K562 (cell line): ENCODE results near the gene KLK3. TPM values are rescaled to one million over a fixed set of nuclear protein-coding genes. Genes with fewer than 3 reads are reported as not detected.

ENCODE experiments used
- ATF3 ChIP-seq, 2 experiments: fragments of 450-650 bp in 1 of 2; sonication (generic) in 1 of 2; formaldehyde crosslinking in 1 of 2; IDR thresholded peaks in 1 of 2; conservative IDR thresholded peaks in 1 of 2; 2 replicates each; pipeline versions ENCODE4 v1.6.1 to v1.8.1; 2016 to 2023; ENCODE audit warnings: mild to moderate bottlenecking in 2 of 2, moderate library complexity in 2 of 2, inconsistent platforms in 1 of 2, missing genetic modification reagents in 1 of 2
- CBX3 ChIP-seq, 2 experiments: IDR thresholded peaks; 1 replicate in 1 of 2; 2 replicates in 1 of 2; pipeline ENCODE4 v1.6.1; 2012; ENCODE audit warnings: inconsistent platforms in 2 of 2, low read length in 2 of 2, borderline replicate concordance in 1 of 2, control low read depth in 1 of 2
- CCNT2 ChIP-seq: IDR thresholded peaks from 2 replicates; pipeline ENCODE4 v1.6.1; 2011; ENCODE audit warnings: borderline replicate concordance, low read depth, mild to moderate bottlenecking, moderate library complexity, mixed read lengths, low read length; ENCODE audit not compliant: insufficient read length; ENCODE audit errors: extremely low read depth
- EP400 ChIP-seq: fragments of 450-650 bp; IDR thresholded peaks from 2 replicates; pipeline ENCODE4 v1.6.1; 2017; ENCODE audit warnings: antibody characterized with exemption, mild to moderate bottlenecking, moderate library complexity
- GATAD2B ChIP-seq: fragments of 450-650 bp; IDR thresholded peaks from 2 replicates; pipeline ENCODE4 v1.6.1; 2017; ENCODE audit warnings: mild to moderate bottlenecking, borderline replicate concordance
- HBP1 ChIP-seq: fragments of 450-650 bp; formaldehyde crosslinking; IDR thresholded peaks from 2 replicates; pipeline ENCODE4 v1.4.0; 2022; ENCODE audit warnings: missing genetic modification characterization
- HMG20A ChIP-seq: fragments of 450-650 bp; formaldehyde crosslinking; conservative IDR thresholded peaks from 2 replicates; pipeline ENCODE4 v1.4.0; 2020; ENCODE audit warnings: mild to moderate bottlenecking, mixed read lengths
- MYC ChIP-seq, 2 experiments: fragments of 250-450 bp in 1 of 2; sonication (Bioruptor Pico) in 1 of 2; IDR thresholded peaks; 2 replicates each; pipeline versions ENCODE4 v1.5.1 to v1.6.1; 2012 to 2021; ENCODE audit warnings: low read depth in 2 of 2, borderline replicate concordance in 1 of 2, improper control_type of control experiment in 1 of 2, low read length in 1 of 2, mild to moderate bottlenecking in 1 of 2, moderate library complexity in 1 of 2
- RAD51 ChIP-seq: fragments of 450-650 bp; IDR thresholded peaks from 2 replicates; pipeline ENCODE4 v1.7.1; 2016; ENCODE audit warnings: low read depth, mild to moderate bottlenecking, borderline replicate concordance
- RBM15 ChIP-seq: fragments of 200-400 bp; formaldehyde crosslinking; IDR thresholded peaks from 2 replicates; pipeline ENCODE4 v1.6.1; 2018; ENCODE audit warnings: mild to moderate bottlenecking, low read length, moderate library complexity; ENCODE audit not compliant: insufficient read depth
- RREB1 ChIP-seq: fragments of 250-450 bp; sonication (Bioruptor Pico); IDR thresholded peaks from 2 replicates; pipeline ENCODE4 v1.4.0; 2020
- SAFB2 ChIP-seq: fragments of 200-400 bp; formaldehyde crosslinking; IDR thresholded peaks from 2 replicates; pipeline ENCODE4 v1.6.1; 2018; ENCODE audit warnings: borderline replicate concordance, low read length, low read depth, moderate library complexity; ENCODE audit not compliant: severe bottlenecking
- SREBF2 ChIP-seq: sonication (generic); formaldehyde crosslinking; IDR thresholded peaks from 2 replicates; pipeline ENCODE4 v1.4.0; 2020; ENCODE audit warnings: mild to moderate bottlenecking, missing genetic modification reagents
- ZNF57 ChIP-seq: fragments of 450-650 bp; formaldehyde crosslinking; IDR thresholded peaks from 2 replicates; pipeline ENCODE4 v1.4.0; 2020; ENCODE audit warnings: mild to moderate bottlenecking, moderate library complexity
- ZNF77 ChIP-seq: fragments of 250-450 bp; sonication (Bioruptor Pico); IDR thresholded peaks from 2 replicates; pipeline ENCODE4 v1.5.0; 2020
- polyA plus RNA-seq, 8 experiments: library from polyadenylated mRNA; depleted of rRNA in 4 of 8; stranded (reverse) in 5 of 8; unstranded in 3 of 8; fragments of >200 nt; fragmentation: Nextera tagmentation in 2 of 8; fragmentation: Illumina TruSeq in 1 of 8; extraction: Ambion mirVana in 2 of 8; extraction: Trizol in 1 of 8; gene quantifications; 2 replicates each; pipeline versions ENCODE4 v1.2.1 to v1.2.3, GENCODE V29; 2011 to 2014; ENCODE audit warnings: inconsistent platforms in 1 of 8, missing spikeins in 1 of 8
- total RNA-seq, 7 experiments: library from RNA; depleted of rRNA in 6 of 7; stranded (reverse); fragments of >200 nt in 6 of 7; fragmentation: Illumina TruSeq in 2 of 7; extraction: Trizol in 2 of 7; gene quantifications; 2 replicates each; pipeline versions ENCODE4 v1.2.1 to v1.2.3, GENCODE V29; 2011 to 2021; ENCODE audit warnings: low replicate concordance in 1 of 7
- TF ChIP-seq, protein P1 (sequence below): fragments of 250-450 bp; sonication (Bioruptor Pico); IDR thresholded peaks from 2 replicates; pipeline ENCODE4 v1.5.0; 2021

Gene KLK3
- total and polyA plus RNA-seq, 9 of the 15 experiments (the other 6 are each of a cell fraction or from before 2014, with no cell fraction given) = not detected

DNA sequence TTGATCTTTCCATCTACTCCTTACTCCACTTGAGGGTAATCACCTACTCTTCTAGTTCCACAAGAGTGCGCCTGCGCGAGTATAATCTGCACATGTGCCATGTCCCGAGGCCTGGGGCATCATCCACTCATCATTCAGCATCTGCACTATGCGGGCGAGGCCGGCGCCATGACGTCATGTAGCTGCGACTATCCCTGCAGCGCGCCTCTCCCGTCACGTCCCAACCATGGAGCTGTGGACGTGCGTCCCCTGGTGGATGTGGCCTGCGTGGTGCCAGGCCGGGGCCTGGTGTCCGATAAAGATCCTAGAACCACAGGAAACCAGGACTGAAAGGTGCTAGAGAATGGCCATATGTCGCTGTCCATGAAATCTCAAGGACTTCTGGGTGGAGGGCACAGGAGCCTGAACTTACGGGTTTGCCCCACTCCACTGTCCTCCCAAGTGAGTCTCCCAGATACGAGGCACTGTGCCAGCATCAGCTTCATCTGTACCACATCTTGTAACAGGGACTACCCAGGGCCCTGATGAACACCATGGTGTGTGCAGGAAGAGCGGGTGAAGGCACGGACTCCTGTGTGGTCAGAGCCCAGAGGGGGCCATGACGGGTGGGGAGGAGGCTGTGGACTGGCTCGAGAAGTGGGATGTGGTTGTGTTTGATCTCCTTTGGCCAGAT, 15.8 kb downstream of the KLK3 start (continued):
- TF ChIP-seq MYC (IDR thresholded peaks at IDR 0.05; ENCODE audit: low read depth, low read length) (peak; percentile 93), MYC (CRISPR knock-in tag; IDR thresholded peaks at IDR 0.05; ENCODE audit: borderline replicate concordance, low read depth) (no peak), HBP1 (CRISPR knock-in tag) (no peak), RAD51 (no peak), RBM15 (no peak), EP400 (peak; percentile 76), ZNF77 (CRISPR knock-in tag) (no peak), ZNF57 (no peak), ATF3 (IDR thresholded peaks at IDR 0.05) (peak; percentile 98), ATF3 (CRISPR knock-in tag; conservative IDR thresholded peaks at IDR 0.05) (peak; percentile 85), CCNT2 (no peak), GATAD2B (no peak), SREBF2 (CRISPR knock-in tag) (no peak), HMG20A (CRISPR knock-in tag) (no peak), SAFB2 (no peak), RREB1 (CRISPR knock-in tag) (no peak), CBX3 (IDR thresholded peaks at IDR 0.05; ENCODE audit: borderline replicate concordance in 1 of 2, low read length in 2 of 2) (peak in 1 of 2 experiments; percentile 97; a peak in 2 of 3 replicates)
- TF ChIP-seq, protein P1, sequence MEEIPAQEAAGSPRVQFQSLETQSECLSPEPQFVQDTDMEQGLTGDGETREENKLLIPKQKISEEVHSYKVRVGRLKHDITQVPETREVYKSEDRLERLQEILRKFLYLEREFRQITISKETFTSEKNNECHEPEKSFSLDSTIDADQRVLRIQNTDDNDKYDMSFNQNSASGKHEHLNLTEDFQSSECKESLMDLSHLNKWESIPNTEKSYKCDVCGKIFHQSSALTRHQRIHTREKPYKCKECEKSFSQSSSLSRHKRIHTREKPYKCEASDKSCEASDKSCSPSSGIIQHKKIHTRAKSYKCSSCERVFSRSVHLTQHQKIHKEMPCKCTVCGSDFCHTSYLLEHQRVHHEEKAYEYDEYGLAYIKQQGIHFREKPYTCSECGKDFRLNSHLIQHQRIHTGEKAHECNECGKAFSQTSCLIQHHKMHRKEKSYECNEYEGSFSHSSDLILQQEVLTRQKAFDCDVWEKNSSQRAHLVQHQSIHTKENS (CRISPR knock-in tag) = no peak
